Activated CD4-positive, alpha-beta memory T cell treated with anti-CD3 and anti-CD28 coated beads, Interleukin-2, amount 10 ng/mL, durations not matched to agents 7 days and 5 days (primary cell): ENCODE measurements around the gene LRP10. TPM values are rescaled to one million over a fixed set of nuclear protein-coding genes. Genes with fewer than 3 reads are reported as not detected.
A peak's percentile ranks its signal among the peaks of the same experiment; 100 is the strongest.
"Not testable (repeated sequence)": the region's sequence is repeated elsewhere in the genome, so short reads cannot be mapped to it uniquely, and the experiment has no call there.

Experiments
- CTCF ChIA-PET: fragments of 350-600 bp; sonication (Branson Sonifier 250); formaldehyde crosslinking; loops from one replicate; lab custom pipeline; 2021; ENCODE audit warnings: antibody characterized with exemption, inconsistent platforms; lab: Charles Lee
- POLR2A ChIA-PET: fragments of 350-600 bp; sonication (Branson Sonifier 250); formaldehyde crosslinking; loops from one replicate; lab custom pipeline; 2021; ENCODE audit warnings: antibody characterized with exemption; lab: Charles Lee
- DNase-seq: peaks from one replicate; pipeline ENCODE4 v3.0.0-alpha.2; 2020
- H3K27ac Mint-ChIP-seq: one replicate; pipeline ENCODE4 v1.8.0; 2021; ENCODE audit warnings: mild to moderate bottlenecking, mixed read lengths
- H3K27me3 Mint-ChIP-seq: one replicate; pipeline ENCODE4 v1.8.0; 2021; ENCODE audit warnings: mixed read lengths
- H3K36me3 Mint-ChIP-seq: one replicate; pipeline ENCODE4 v1.8.0; 2021; ENCODE audit warnings: low read depth, mixed read lengths
- H3K4me1 Mint-ChIP-seq: one replicate; pipeline ENCODE4 v1.8.0; 2021; ENCODE audit warnings: mixed read lengths
- H3K4me3 Mint-ChIP-seq: one replicate; pipeline ENCODE4 v1.8.0; 2021; ENCODE audit warnings: mild to moderate bottlenecking, mixed read lengths
- H3K9me3 Mint-ChIP-seq: one replicate; pipeline ENCODE4 v1.8.0; 2021; ENCODE audit warnings: mixed read lengths
- total RNA-seq, 2 experiments: library from RNA; stranded (reverse); gene quantifications; one replicate each; pipeline ENCODE4 v1.2.3, GENCODE V29; 2021

LRP10 gene
- total RNA-seq, 2 experiments from 2014 or later, result 88.5 to 98.6 TPM

DNA sequence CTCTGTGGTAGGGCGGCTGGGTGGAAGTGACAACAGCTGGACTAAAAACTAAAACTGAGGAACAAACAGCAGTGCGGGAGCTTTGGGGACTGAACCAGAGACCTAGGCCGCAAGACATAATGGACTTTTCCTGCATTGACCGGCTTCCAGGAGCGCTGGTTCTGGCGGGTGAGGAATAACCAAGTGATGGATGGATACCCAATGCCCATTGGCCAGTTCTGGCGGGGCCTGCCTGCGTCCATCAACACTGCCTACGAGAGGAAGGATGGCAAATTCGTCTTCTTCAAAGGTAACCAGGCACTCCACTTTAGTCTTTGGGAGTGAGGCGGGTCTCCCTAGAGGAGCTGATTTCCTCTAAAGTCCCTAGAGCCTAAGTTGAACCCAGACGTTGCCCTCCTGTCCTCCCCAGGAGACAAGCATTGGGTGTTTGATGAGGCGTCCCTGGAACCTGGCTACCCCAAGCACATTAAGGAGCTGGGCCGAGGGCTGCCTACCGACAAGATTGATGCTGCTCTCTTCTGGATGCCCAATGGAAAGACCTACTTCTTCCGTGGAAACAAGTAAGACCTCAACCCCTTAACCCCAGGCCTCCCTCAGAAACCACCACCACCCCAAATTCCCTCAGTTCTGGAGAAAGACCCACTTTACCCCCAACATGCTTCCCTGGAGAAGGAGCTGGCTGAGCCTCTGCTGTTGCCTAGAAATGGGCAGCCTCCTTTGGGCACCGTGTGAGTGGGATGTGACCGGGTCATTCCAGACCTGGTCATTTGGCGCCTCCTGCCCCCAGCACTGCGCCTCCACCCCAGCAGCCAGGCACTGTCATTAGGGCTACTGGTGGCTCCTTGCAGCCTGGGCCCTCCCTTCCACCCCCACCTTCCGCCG lies 27.1 kb upstream of the LRP10 start:
- ChIA-PET POLR2A (interaction anchor here (1.0 kb wide), 1 partner anchor 14 kb away, joined by 6 read pairs; no protein-coding TSS in a partner anchor), CTCF (interaction anchor here (0.9 to 1.0 kb wide), 2 partner anchors 11 to 274 kb away, joined by 3 read pairs; no protein-coding TSS in a partner anchor)
- H3K27ac Mint-ChIP-seq, result no peak overlapping the region
- peaks cover 13% of the 10 kb centered on the region for H3K27me3 Mint-ChIP-seq
- H3K4me1 Mint-ChIP-seq, result no peaks in the 10 kb centered on the region
- H3K9me3 Mint-ChIP-seq, result no peaks in the 10 kb centered on the region
- H3K4me3 Mint-ChIP-seq, result no peak overlapping the region
- no peaks in the 10 kb centered on the region for H3K36me3 Mint-ChIP-seq
- DNase-seq, result no peak

DNA sequence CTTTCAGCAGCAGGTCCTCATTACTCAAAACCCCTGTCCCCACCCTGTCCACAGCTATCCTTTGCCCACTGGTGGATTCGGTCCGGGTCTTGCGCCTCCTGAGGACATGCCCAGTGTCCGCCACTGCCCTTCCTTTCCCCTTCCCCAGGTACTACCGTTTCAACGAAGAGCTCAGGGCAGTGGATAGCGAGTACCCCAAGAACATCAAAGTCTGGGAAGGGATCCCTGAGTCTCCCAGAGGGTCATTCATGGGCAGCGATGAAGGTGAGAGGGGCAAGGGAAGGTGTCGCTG lies 26.5 kb upstream of the LRP10 start:
- no peaks in the 10 kb centered on the region for H3K4me1 Mint-ChIP-seq
- POLR2A ChIA-PET, result interaction anchor here (0.5 to 1.0 kb wide), 2 partner anchors 10 to 15 kb away, joined by 3 to 6 read pairs; no protein-coding TSS in a partner anchor
- no peak overlapping the region for H3K4me3 Mint-ChIP-seq
- peaks cover 15% of the 10 kb centered on the region for H3K27me3 Mint-ChIP-seq
- DNase-seq, result no peak
- H3K27ac Mint-ChIP-seq, result no peak overlapping the region
- H3K9me3 Mint-ChIP-seq, result no peaks in the 10 kb centered on the region
- no peaks in the 10 kb centered on the region for H3K36me3 Mint-ChIP-seq
- CTCF ChIA-PET, result interaction anchor here (0.9 to 1.0 kb wide), 2 partner anchors 10 to 275 kb away, joined by 3 read pairs; no protein-coding TSS in a partner anchor

DNA sequence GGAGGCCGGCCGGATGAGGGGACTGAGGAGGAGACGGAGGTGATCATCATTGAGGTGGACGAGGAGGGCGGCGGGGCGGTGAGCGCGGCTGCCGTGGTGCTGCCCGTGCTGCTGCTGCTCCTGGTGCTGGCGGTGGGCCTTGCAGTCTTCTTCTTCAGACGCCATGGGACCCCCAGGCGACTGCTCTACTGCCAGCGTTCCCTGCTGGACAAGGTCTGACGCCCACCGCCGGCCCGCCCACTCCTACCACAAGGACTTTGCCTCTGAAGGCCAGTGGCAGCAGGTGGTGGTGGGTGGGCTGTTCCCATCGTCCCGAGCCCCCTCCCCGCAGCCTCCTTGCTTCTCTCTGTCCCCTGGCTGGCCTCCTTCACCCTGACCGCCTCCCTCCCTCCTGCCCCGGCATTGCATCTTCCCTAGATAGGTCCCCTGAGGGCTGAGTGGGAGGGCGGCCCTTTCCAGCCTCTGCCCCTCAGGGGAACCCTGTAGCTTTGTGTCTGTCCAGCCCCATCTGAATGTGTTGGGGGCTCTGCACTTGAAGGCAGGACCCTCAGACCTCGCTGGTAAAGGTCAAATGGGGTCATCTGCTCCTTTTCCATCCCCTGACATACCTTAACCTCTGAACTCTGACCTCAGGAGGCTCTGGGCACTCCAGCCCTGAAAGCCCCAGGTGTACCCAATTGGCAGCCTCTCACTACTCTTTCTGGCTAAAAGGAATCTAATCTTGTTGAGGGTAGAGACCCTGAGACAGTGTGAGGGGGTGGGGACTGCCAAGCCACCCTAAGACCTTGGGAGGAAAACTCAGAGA lies 25.5 kb upstream of the LRP10 start:
- Mint-ChIP-seq H3K9me3 (no peaks in the 10 kb centered on the region), H3K36me3 (no peaks in the 10 kb centered on the region), H3K4me3 (no peak overlapping the region), H3K27ac (no peak overlapping the region), H3K4me1 (peaks cover 5% of the 10 kb centered on the region), H3K27me3 (peaks cover 15% of the 10 kb centered on the region)
- ChIA-PET CTCF (interaction anchor here (0.7 kb wide), 1 partner anchor 8 kb away, joined by 3 read pairs; no protein-coding TSS in a partner anchor), POLR2A (interaction anchor here (1.6 kb wide), 1 partner anchor 275 kb away, joined by 3 read pairs; no protein-coding TSS in a partner anchor)
- no peak for DNase-seq

DNA sequence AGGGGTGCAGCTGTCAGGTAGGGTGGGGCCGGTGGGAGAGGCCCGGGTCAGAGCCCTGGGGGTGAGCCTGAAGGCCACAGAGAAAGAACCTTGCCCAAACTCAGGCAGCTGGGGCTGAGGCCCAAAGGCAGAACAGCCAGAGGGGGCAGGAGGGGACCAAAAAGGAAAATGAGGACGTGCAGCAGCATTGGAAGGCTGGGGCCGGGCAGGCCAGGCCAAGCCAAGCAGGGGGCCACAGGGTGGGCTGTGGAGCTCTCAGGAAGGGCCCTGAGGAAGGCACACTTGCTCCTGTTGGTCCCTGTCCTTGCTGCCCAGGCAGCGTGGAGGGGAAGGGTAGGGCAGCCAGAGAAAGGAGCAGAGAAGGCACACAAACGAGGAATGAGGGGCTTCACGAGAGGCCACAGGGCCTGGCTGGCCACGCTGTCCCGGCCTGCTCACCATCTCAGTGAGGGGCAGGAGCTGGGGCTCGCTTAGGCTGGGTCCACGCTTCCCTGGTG lies 24.7 kb upstream of the LRP10 start:
- no peaks in the 10 kb centered on the region for H3K36me3 Mint-ChIP-seq
- H3K9me3 Mint-ChIP-seq, result no peaks in the 10 kb centered on the region
- no peak overlapping the region for H3K4me3 Mint-ChIP-seq
- ChIA-PET POLR2A (interaction anchor here (1.6 kb wide), 1 partner anchor 276 kb away, joined by 3 read pairs; no protein-coding TSS in a partner anchor), CTCF (interaction anchor here (1.2 to 1.7 kb wide), 2 partner anchors 24 to 83 kb away, joined by 3 to 4 read pairs; partner anchors contain the start of gene PRMT5)
- H3K27me3 Mint-ChIP-seq, result peaks cover 15% of the 10 kb centered on the region
- no peak overlapping the region for H3K27ac Mint-ChIP-seq
- no peak for DNase-seq
- H3K4me1 Mint-ChIP-seq, result peaks cover 13% of the 10 kb centered on the region

DNA sequence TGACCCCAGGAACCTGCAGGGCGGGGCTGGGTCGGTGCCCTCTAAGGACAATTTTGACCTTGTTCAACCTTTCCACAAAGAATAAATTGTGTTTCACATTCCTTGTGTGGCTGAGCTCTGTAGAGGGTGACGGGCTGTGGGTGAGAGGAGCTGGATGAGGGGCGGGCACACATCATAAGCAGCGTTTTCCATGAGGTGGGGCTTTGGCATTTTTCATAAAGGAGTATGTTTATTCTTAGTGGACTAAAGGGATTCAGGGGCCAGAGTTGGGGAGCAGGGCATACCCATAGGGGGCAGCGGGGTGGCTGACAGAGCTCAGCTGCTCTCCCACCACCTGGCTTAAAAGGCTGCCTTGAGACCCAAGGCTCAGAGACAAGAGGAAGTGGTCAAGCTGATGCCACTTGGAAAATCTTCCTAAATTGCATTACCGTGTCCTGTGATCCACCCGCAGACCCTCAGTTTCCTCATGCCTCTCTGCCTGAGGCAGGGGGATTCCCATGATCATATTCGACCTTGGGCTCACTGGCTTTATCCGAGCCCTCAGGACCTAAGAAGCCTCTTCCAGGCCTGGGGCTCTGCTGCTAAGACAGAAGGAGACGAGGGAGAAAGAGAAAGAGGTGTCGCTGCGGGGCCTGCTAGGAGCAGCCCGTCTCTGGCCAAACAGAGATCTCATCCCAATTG lies 23.7 kb upstream of the LRP10 start:
- Mint-ChIP-seq H3K27ac (no peak overlapping the region), H3K27me3 (peaks cover 15% of the 10 kb centered on the region), H3K4me3 (no peak overlapping the region), H3K36me3 (no peaks in the 10 kb centered on the region), H3K9me3 (no peaks in the 10 kb centered on the region), H3K4me1 (peaks cover 17% of the 10 kb centered on the region)
- DNase-seq, result no peak
- ChIA-PET CTCF (interaction anchor here (1.2 to 1.7 kb wide), 2 partner anchors 25 to 82 kb away, joined by 3 to 4 read pairs; partner anchors contain the start of gene PRMT5), POLR2A (no interaction called here)

DNA sequence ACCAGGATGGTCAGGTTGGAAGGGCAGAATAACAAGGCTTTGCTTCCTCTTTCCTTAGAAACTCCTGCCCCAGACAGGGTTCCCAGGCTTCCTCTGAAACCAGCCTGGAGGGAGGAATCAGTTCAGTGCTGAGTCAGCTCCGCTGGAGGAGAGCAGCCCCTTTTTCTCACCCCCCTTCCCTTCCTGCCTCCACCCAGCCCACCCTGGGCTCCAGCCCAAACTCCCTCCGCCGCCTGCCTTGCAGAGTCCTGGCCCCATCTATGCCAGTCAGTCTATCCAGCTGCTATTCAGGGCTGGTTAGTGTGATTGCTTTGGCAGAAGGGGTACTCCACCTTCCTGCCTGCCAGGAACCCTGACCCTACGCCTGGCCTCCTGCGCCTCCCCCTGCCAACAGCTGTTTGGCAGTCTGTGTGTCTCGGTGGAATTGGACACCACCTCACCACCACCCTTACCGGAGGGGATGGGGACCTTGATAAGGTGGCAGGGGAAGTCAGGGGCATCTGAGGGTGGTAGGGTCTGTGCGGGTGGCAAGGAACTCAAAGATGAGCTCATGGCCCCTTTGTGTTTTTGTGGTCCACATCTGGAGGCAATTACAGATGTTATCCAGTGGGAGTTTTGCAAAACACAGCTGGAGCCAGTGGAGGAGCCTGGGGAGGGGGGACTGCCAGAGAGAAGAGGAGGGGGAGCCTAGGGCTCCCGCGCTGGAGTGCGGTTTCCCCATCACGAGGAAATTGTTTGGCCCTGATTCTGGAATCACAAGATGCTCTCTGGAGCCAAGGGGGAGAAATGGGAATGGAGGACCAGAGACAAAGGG lies 23.0 kb upstream of the LRP10 start:
- H3K4me3 Mint-ChIP-seq, result no peak overlapping the region
- H3K4me1 Mint-ChIP-seq, result peaks cover 24% of the 10 kb centered on the region
- H3K27ac Mint-ChIP-seq, result no peak overlapping the region
- POLR2A ChIA-PET, result interaction anchor here (0.9 to 1.5 kb wide), 3 partner anchors 10 to 40 kb away, joined by 3 to 5 read pairs (median 4); no protein-coding TSS in a partner anchor
- no peaks in the 10 kb centered on the region for H3K36me3 Mint-ChIP-seq
- DNase-seq, result no peak
- H3K27me3 Mint-ChIP-seq, result peaks cover 13% of the 10 kb centered on the region
- H3K9me3 Mint-ChIP-seq, result no peaks in the 10 kb centered on the region
- CTCF ChIA-PET, result interaction anchor here (1.2 to 7.9 kb wide), 3 partner anchors 24 to 81 kb away, joined by 3 to 195 read pairs (median 4); partner anchors contain the start of gene PRMT5

DNA sequence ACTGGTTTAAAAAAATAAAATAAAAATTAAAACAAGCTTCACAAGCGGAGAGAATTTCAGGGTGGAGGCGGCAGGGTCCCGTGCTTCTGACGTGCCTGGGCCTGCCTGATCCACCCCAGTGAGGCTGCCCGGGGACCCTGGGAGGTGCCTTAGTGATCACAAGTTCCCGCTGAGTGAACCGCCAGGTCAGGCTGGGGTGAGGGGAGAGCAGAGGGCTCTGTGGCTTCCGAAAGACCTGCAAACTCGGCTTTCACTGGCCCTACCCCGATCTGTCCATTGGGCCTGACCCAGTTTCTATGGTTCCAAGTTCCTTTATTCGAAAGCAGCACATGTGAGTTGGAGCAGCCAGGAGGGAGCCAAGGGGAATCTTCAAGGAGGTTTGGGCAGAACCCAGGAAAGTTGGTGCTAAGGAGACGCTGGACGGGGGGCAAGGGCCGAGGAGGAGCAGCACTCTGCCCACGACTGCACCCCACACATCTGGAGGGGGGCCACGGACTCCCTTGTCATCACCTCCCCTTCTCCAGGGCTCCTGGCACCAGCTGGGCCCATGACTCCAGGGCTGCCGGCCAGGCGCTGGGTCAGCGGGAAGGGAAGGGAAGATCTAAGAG lies 22.2 kb upstream of the LRP10 start:
- Mint-ChIP-seq H3K27me3 (peaks cover 13% of the 10 kb centered on the region), H3K27ac (no peak overlapping the region), H3K9me3 (no peaks in the 10 kb centered on the region), H3K36me3 (no peaks in the 10 kb centered on the region), H3K4me1 (peaks cover 27% of the 10 kb centered on the region), H3K4me3 (no peak overlapping the region)
- POLR2A ChIA-PET, result interaction anchor here (0.9 to 1.5 kb wide), 4 partner anchors 10 to 39 kb away, joined by 3 to 5 read pairs (median 4); no protein-coding TSS in a partner anchor
- no peak for DNase-seq
- CTCF ChIA-PET, result interaction anchor here (0.7 to 7.9 kb wide), 2 partner anchors 9 to 25 kb away, joined by 3 to 195 read pairs; no protein-coding TSS in a partner anchor

DNA sequence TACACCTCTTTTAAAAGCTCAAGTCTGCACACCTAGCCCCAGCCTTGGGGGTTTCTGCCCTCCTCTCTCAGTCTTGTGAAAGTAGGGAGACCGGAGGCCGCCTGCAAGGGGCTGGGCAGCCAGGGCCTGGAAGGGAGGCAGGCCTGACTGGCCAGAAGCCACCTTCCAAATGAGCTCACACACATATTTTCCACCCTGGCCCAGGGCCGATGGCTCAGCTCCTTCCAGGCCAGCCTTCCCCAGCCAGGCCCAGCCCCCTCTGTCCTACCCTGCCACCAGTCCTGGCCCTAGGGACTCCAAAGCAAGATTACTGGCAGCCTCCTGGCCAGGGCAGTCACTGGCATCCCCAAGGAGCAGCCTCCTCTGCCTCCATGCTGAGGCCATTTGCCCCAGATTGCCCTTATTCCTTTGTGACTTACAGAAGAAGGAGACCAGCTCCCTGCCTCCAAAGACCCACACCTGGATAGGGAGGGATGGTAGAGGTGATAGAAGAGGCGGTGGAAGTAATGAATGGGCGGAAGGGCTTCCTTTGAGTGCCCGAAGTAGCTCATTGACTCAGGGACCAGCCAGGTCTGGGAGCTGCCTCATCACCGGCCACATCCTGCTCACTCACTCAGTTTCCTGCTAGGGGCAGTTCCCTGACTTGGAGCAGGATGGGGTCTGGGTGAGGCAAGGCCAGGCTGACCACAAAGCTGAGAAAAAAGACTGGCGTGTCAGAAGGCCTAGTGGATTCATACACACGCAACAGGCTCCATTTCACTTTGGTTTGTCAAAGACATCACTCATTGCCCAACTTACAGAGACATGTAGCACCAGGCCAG lies 20.4 kb upstream of the LRP10 start:
- peak overlapping the region; percentile 63 for H3K27ac Mint-ChIP-seq

DNA sequence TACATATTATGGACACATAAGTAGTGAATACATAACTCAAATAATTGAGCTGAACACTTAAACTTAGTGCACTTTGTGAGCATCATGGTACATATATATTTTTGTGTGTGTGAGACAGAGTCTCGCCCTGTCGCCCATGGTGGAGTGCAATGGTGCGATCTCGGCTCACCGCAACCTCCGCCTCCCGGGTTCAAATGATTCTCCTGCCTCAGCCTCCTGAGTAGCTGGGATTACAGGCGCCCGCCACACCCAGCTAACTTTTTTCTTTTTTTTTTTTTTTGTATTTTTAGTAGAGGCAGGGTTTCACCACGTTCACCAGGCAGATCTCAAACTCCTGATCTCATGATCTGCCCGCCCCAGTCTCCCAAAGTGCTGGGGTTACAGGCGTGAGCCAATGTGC lies 19.4 kb upstream of the LRP10 start:
- peaks cover 19% of the 10 kb centered on the region for H3K27me3 Mint-ChIP-seq
- ChIA-PET POLR2A (interaction anchor here (1.1 to 3.2 kb wide), 4 partner anchors 19 to 294 kb away, joined by 3 to 16 read pairs (median 6); partner anchors contain the start of genes LRP10 and RBM23), CTCF (interaction anchor here (0.6 to 7.9 kb wide), 32 partner anchors 11 to 296 kb away, joined by 3 to 195 read pairs (median 6); partner anchors contain the start of genes ABHD4, DAD1, HAUS4 and LRP10)
- H3K4me1 Mint-ChIP-seq, result peaks cover 39% of the 10 kb centered on the region
- H3K36me3 Mint-ChIP-seq, H3K27ac Mint-ChIP-seq, H3K9me3 Mint-ChIP-seq, H3K4me3 Mint-ChIP-seq, DNase-seq: not testable (repeated sequence)

More for the DNA sequence above, 20.4 kb upstream of the LRP10 start:
- ChIA-PET POLR2A (interaction anchor here (0.7 to 3.2 kb wide), 9 partner anchors 12 to 291 kb away, joined by 3 to 17 read pairs (median 5); partner anchors contain the start of genes LRP10, MRPL52, OXA1L and RBM23), CTCF (interaction anchor here (0.8 to 7.9 kb wide), 18 partner anchors 12 to 295 kb away, joined by 3 to 195 read pairs (median 10); partner anchors contain the start of genes DAD1, LRP10 and MMP14)
- Mint-ChIP-seq H3K4me3 (no peak overlapping the region), H3K36me3 (peaks cover under 1% of the 10 kb centered on the region), H3K4me1 (peaks cover 37% of the 10 kb centered on the region), H3K9me3 (no peaks in the 10 kb centered on the region), H3K27me3 (peaks cover 19% of the 10 kb centered on the region)
- peak; percentile 76 for DNase-seq

DNA sequence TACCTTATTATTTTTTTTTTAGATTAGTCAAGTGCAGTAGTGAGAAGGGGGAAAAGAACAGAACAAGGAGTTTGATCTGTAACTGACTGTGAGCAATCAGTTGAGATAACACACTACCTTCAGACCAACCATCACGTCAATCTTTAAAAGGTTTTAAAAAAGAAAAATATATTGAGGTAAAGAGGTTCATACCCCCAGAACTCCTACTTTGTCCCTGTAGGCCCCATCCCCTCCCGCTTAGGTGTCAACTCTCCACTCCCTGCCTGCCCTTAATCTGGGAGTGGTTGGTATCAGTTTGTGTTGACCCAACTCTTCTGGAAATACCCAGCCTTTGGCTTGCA lies 19.0 kb upstream of the LRP10 start:
- Mint-ChIP-seq H3K9me3 (no peaks in the 10 kb centered on the region), H3K36me3 (peaks cover 3% of the 10 kb centered on the region), H3K27ac (peak overlapping the region; percentile 44), H3K27me3 (peaks cover 23% of the 10 kb centered on the region), H3K4me3 (no peak overlapping the region), H3K4me1 (peaks cover 43% of the 10 kb centered on the region)
- CTCF ChIA-PET, result interaction anchor here (0.6 to 7.9 kb wide), 33 partner anchors 11 to 689 kb away, joined by 3 to 195 read pairs (median 6); partner anchors contain the start of genes ABHD4, DAD1, HAUS4 and LRP10
- no peak for DNase-seq
- POLR2A ChIA-PET, result interaction anchor here (1.1 to 3.2 kb wide), 4 partner anchors 18 to 294 kb away, joined by 3 to 16 read pairs (median 6); partner anchors contain the start of genes LRP10 and RBM23
